ENCODE data around the gene CD109. TPM values are rescaled to one million over a fixed set of nuclear protein-coding genes. Genes with fewer than 3 reads are reported as not detected.

CD109 gene
- total and polyA plus RNA-seq, 10 of the 15 experiments (the other 5 are each of a cell fraction or from before 2014, with no cell fraction given) = 0.27 to 4.4 (median 2.1) TPM

- TF ChIP-seq SKIL (IDR thresholded peaks at IDR 0.05; ENCODE audit: low read depth, poor library complexity, severe bottlenecking) (no peak), DPF2 (IDR thresholded peaks at IDR 0.05) (no peak), SMAD5 (IDR thresholded peaks at IDR 0.05; ENCODE audit: low read depth) (no peak), HSF1 (IDR thresholded peaks at IDR 0.05; ENCODE audit: low read depth, low read length) (no peak), ZNF384 (IDR thresholded peaks at IDR 0.05; ENCODE audit: borderline replicate concordance, low read depth, low read length) (no peak), TARDBP (IDR thresholded peaks at IDR 0.05; ENCODE audit: borderline replicate concordance) (no peak), POLR2AphosphoS5 (IDR thresholded peaks at IDR 0.05; ENCODE audit: low read length) (no peak), SP1 (IDR thresholded peaks at IDR 0.05; ENCODE audit: low read depth, low read length) (no peak), TCF3 (IDR thresholded peaks at IDR 0.05; ENCODE audit: borderline replicate concordance, insufficient read depth, low read depth, low read length) (no peak), FOXM1 (IDR thresholded peaks at IDR 0.05; ENCODE audit: low read depth, low read length) (no peak), MAX (IDR thresholded peaks at IDR 0.05; ENCODE audit: low read depth, low read length) (no peak), USF1 (IDR thresholded peaks at IDR 0.05; ENCODE audit: borderline replicate concordance, extremely low read length, insufficient read depth, low read depth, low read length) (no peak), TCF12 (IDR thresholded peaks at IDR 0.05; ENCODE audit: low read depth, low read length) (no peak), SREBF2 (IDR thresholded peaks at IDR 0.05; ENCODE audit: low read length) (no peak), SRF (IDR thresholded peaks at IDR 0.05; ENCODE audit: low read depth in 2 of 2, low read length in 2 of 2) (no peak), PRDM15 (CRISPR knock-in tag; IDR thresholded peaks at IDR 0.05) (no peak)
These were observed 161.4 kb downstream of the CD109 start (continued) for GRCh38 chr6:73857341-73857890.
